K562 (cell line): ENCODE data around the gene AKAP10. TPM values are rescaled to one million over a fixed set of nuclear protein-coding genes. Genes with fewer than 3 reads are reported as not detected.

ENCODE experiments used
- BACH1 ChIP-seq: fragments of 200-800 bp; sonication (Bioruptor generic); IDR thresholded peaks from 2 replicates; pipeline ENCODE4 v1.6.1; 2016; ENCODE audit warnings: missing genetic modification characterization, missing compliant biosample characterization
- CREB3 ChIP-seq: fragments of 450-650 bp; conservative IDR thresholded peaks from 2 replicates; pipeline ENCODE4 v1.6.1; 2016; ENCODE audit warnings: missing genetic modification characterization, low read depth, mild to moderate bottlenecking, missing compliant biosample characterization, moderate library complexity
- DPF2 ChIP-seq: fragments of 450-650 bp; IDR thresholded peaks from 2 replicates; pipeline ENCODE4 v1.6.1; 2016
- FOSL1 ChIP-seq: fragments of 200-800 bp; sonication (Bioruptor generic); conservative IDR thresholded peaks from 2 replicates; pipeline ENCODE4 v1.6.1; 2016; ENCODE audit warnings: missing genetic modification characterization, missing compliant biosample characterization
- GTF2A2 ChIP-seq: IDR thresholded peaks from 2 replicates; pipeline ENCODE4 v1.6.1; 2016; ENCODE audit warnings: mild to moderate bottlenecking, missing genetic modification characterization, missing compliant biosample characterization
- HMG20B ChIP-seq: fragments of 250-450 bp; sonication (Bioruptor Pico); IDR thresholded peaks from 2 replicates; pipeline ENCODE4 v1.5.0; 2021; ENCODE audit warnings: mild to moderate bottlenecking
- KDM4B ChIP-seq, 2 experiments: fragments of 450-650 bp in 1 of 2; sonication (generic) in 1 of 2; IDR thresholded peaks; 2 replicates each; pipeline ENCODE4 v1.6.1; 2016 to 2017; ENCODE audit warnings: borderline replicate concordance in 2 of 2, antibody characterized with exemption in 1 of 2, low read depth in 1 of 2, mild to moderate bottlenecking in 1 of 2
- KLF10 ChIP-seq: fragments of 250-450 bp; sonication (Bioruptor Pico); IDR thresholded peaks from 2 replicates; pipeline ENCODE4 v1.6.1; 2021; ENCODE audit warnings: matching md5 sums
- MAX ChIP-seq: sonication (generic); formaldehyde crosslinking; IDR thresholded peaks from 2 replicates; pipeline ENCODE4 v1.9.0; 2022; ENCODE audit warnings: mild to moderate bottlenecking, missing genetic modification reagents
- NFATC3 ChIP-seq: fragments of 450-650 bp; IDR thresholded peaks from 2 replicates; pipeline ENCODE4 v1.6.1; 2017; ENCODE audit warnings: mild to moderate bottlenecking
- NONO ChIP-seq, 2 experiments: fragments of 200-400 bp in 1 of 2; fragments of 450-650 bp in 1 of 2; formaldehyde crosslinking in 1 of 2; IDR thresholded peaks; 2 replicates each; pipeline ENCODE4 v1.6.1; 2017; ENCODE audit warnings: low read depth in 2 of 2, mild to moderate bottlenecking in 2 of 2, moderate library complexity in 2 of 2, low read length in 1 of 2
- PATZ1 ChIP-seq: fragments of 250-450 bp; sonication (Bioruptor Pico); IDR thresholded peaks from 2 replicates; pipeline ENCODE4 v1.5.0; 2020; ENCODE audit warnings: mild to moderate bottlenecking, borderline replicate concordance
- RAD21 ChIP-seq, 2 experiments: fragments of 250-450 bp in 1 of 2; fragments of 450-650 bp in 1 of 2; sonication (Bioruptor Pico) in 1 of 2; formaldehyde crosslinking in 1 of 2; IDR thresholded peaks in 1 of 2; conservative IDR thresholded peaks in 1 of 2; 2 replicates each; pipeline versions ENCODE4 v1.4.0 to v1.8.0; 2020 to 2022; ENCODE audit warnings: mild to moderate bottlenecking in 2 of 2, moderate library complexity in 1 of 2
- SMC3 ChIP-seq: conservative IDR thresholded peaks from 2 replicates; pipeline ENCODE4 v1.6.1; 2011; ENCODE audit warnings: low read depth, low read length, improper control_type of control experiment; ENCODE audit not compliant: insufficient read depth
- TAF1 ChIP-seq: IDR thresholded peaks from 2 replicates; pipeline ENCODE4 v1.6.1; 2011; ENCODE audit warnings: mild to moderate bottlenecking, low read length, moderate library complexity; ENCODE audit not compliant: insufficient read depth, control insufficient read depth, severe bottlenecking; ENCODE audit errors: extremely low read depth
- TEAD1 ChIP-seq, 2 experiments: fragments of 450-650 bp in 1 of 2; sonication (generic) in 1 of 2; formaldehyde crosslinking; IDR thresholded peaks; 2 replicates each; pipeline versions ENCODE4 v1.4.0 to v1.8.0; 2020 to 2022; ENCODE audit warnings: mild to moderate bottlenecking in 2 of 2, missing genetic modification reagents in 1 of 2
- TRIM28 ChIP-seq: fragments of 450-650 bp; IDR thresholded peaks from 2 replicates; pipeline ENCODE4 v1.6.1; 2017
- ZBTB26 ChIP-seq: fragments of 450-650 bp; formaldehyde crosslinking; IDR thresholded peaks from 2 replicates; pipeline ENCODE4 v1.4.0; 2022; ENCODE audit warnings: missing genetic modification characterization
- ZBTB8A ChIP-seq: fragments of 450-650 bp; IDR thresholded peaks from 2 replicates; pipeline ENCODE4 v1.6.1; 2018; ENCODE audit warnings: mild to moderate bottlenecking, moderate library complexity; ENCODE audit not compliant: partially characterized antibody
- ZNF282 ChIP-seq: sonication (generic); formaldehyde crosslinking; IDR thresholded peaks from 2 replicates; pipeline ENCODE4 v1.8.1; 2023; ENCODE audit warnings: missing genetic modification reagents
- ZSCAN29 ChIP-seq: fragments of 450-650 bp; IDR thresholded peaks from 2 replicates; pipeline ENCODE4 v1.6.1; 2017
- polyA plus RNA-seq, 8 experiments: library from polyadenylated mRNA; depleted of rRNA in 4 of 8; stranded (reverse) in 5 of 8; unstranded in 3 of 8; fragments of >200 nt; fragmentation: Nextera tagmentation in 2 of 8; fragmentation: Illumina TruSeq in 1 of 8; extraction: Ambion mirVana in 2 of 8; extraction: Trizol in 1 of 8; gene quantifications; 2 replicates each; pipeline versions ENCODE4 v1.2.1 to v1.2.3, GENCODE V29; 2011 to 2014; ENCODE audit warnings: inconsistent platforms in 1 of 8, missing spikeins in 1 of 8
- total RNA-seq, 7 experiments: library from RNA; depleted of rRNA in 6 of 7; stranded (reverse); fragments of >200 nt in 6 of 7; fragmentation: Illumina TruSeq in 2 of 7; extraction: Trizol in 2 of 7; gene quantifications; 2 replicates each; pipeline versions ENCODE4 v1.2.1 to v1.2.3, GENCODE V29; 2011 to 2021; ENCODE audit warnings: low replicate concordance in 1 of 7
- TF ChIP-seq, protein P1 (sequence below): fragments of 450-650 bp; formaldehyde crosslinking; IDR thresholded peaks from 2 replicates; pipeline ENCODE4 v1.4.0; 2020; ENCODE audit warnings: mild to moderate bottlenecking, moderate library complexity

AKAP10 gene
- total and polyA plus RNA-seq, 9 of the 15 experiments (the other 6 are each of a cell fraction or from before 2014, with no cell fraction given), result 4.0 to 20.3 (median 8.2) TPM

GRCh38 chr17:19977293-19978208 lies at the start of gene AKAP10 (continued):
- no peak for TF ChIP-seq BACH1 (tag)
- no peak for TF ChIP-seq PATZ1
- no peak for TF ChIP-seq ZSCAN29
- TF ChIP-seq RAD21 (CRISPR knock-in tag; conservative IDR thresholded peaks at IDR 0.05 in 1 of 2, IDR thresholded peaks at IDR 0.05 in 1 of 2), result no peak
- TF ChIP-seq NFATC3, result no peak
- TF ChIP-seq KDM4B (IDR thresholded peaks at IDR 0.05; ENCODE audit: borderline replicate concordance in 2 of 2, low read depth in 1 of 2), result no peak; a peak in 1 of 4 replicates
- TF ChIP-seq NONO (IDR thresholded peaks at IDR 0.05; ENCODE audit: low read depth in 2 of 2, low read length in 1 of 2), result no peak
- TF ChIP-seq ZBTB26 (CRISPR knock-in tag), result no peak
- no peak for TF ChIP-seq SMC3
- TF ChIP-seq ZBTB8A, result no peak
- 0 out of 4 replicates have a peak, but pooled peaks of 1 of the 2 experiments have one; percentile 58 for TF ChIP-seq TEAD1 (CRISPR knock-in tag; IDR thresholded peaks at IDR 0.05)
- TF ChIP-seq HMG20B (CRISPR knock-in tag), result no peak
- peak; percentile 90 for TF ChIP-seq MAX (CRISPR knock-in tag)
- no peak for TF ChIP-seq FOSL1 (tag)
- TF ChIP-seq GTF2A2 (tag), result no peak
- TF ChIP-seq, protein P1, sequence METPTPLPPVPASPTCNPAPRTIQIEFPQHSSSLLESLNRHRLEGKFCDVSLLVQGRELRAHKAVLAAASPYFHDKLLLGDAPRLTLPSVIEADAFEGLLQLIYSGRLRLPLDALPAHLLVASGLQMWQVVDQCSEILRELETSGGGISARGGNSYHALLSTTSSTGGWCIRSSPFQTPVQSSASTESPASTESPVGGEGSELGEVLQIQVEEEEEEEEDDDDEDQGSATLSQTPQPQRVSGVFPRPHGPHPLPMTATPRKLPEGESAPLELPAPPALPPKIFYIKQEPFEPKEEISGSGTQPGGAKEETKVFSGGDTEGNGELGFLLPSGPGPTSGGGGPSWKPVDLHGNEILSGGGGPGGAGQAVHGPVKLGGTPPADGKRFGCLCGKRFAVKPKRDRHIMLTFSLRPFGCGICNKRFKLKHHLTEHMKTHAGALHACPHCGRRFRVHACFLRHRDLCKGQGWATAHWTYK (CRISPR knock-in tag), result no peak
- no peak for TF ChIP-seq DPF2
- peak; percentile 71 for TF ChIP-seq TAF1
- TF ChIP-seq ZNF282 (CRISPR knock-in tag), result no peak
- TF ChIP-seq KLF10 (CRISPR knock-in tag), result no peak
- TF ChIP-seq TRIM28, result no peak
- TF ChIP-seq CREB3 (tag), result no peak
